A673 (cell line): ENCODE results near the gene PLEKHA6. TPM values are rescaled to one million over a fixed set of nuclear protein-coding genes. Genes with fewer than 3 reads are reported as not detected.

Experiments
- BruUV-seq: library from RNA; stranded (reverse); fragments of 400-500 nt; replicated peaks from 2 replicates; lab custom pipeline; 2021; lab: Mats Ljungman, UMichigan
- CTCF ChIA-PET: fragments of 300-600 bp; sonication (Branson Sonifier 250); formaldehyde crosslinking; loops from one replicate; lab custom pipeline; 2022; ENCODE audit warnings: antibody characterized with exemption; lab: Charles Lee
- POLR2A ChIA-PET: fragments of 300-600 bp; sonication (Branson Sonifier 250); formaldehyde crosslinking; loops from one replicate; lab custom pipeline; 2022; ENCODE audit warnings: antibody characterized with exemption; ENCODE audit not compliant: low non-redundant PET; lab: Charles Lee
- DNase-seq: peaks from one replicate; pipeline ENCODE4 v3.0.0-alpha.2; 2015; ENCODE audit warnings: low spot score
- H3K27ac ChIP-seq: fragments of 200-600 bp; sonication (generic); 2 replicates; pipeline ENCODE4 v1.5.1; 2016; ENCODE audit warnings: mixed run types, low read depth, mild to moderate bottlenecking, mixed read lengths, antibody characterized with exemption, low read length; ENCODE audit not compliant: poor library complexity, severe bottlenecking
- H3K27me3 ChIP-seq: fragments of 200-600 bp; sonication (generic); replicated peaks from 2 replicates; pipeline ENCODE4 v1.6.1; 2017; ENCODE audit warnings: mixed run types, low read depth, mild to moderate bottlenecking, mixed read lengths, antibody characterized with exemption, low read length; ENCODE audit not compliant: insufficient read depth, poor library complexity
- H3K36me3 ChIP-seq: fragments of 200-600 bp; sonication (generic); 2 replicates; pipeline ENCODE4 v1.6.1; 2016; ENCODE audit warnings: mixed run types, mild to moderate bottlenecking, mixed read lengths, antibody characterized with exemption, low read length; ENCODE audit not compliant: insufficient read depth, poor library complexity, severe bottlenecking
- H3K4me1 ChIP-seq: fragments of 200-600 bp; sonication (generic); 2 replicates; pipeline ENCODE4 v1.6.1; 2017; ENCODE audit warnings: mixed run types, mild to moderate bottlenecking, mixed read lengths, antibody characterized with exemption, low read length; ENCODE audit not compliant: insufficient read depth, poor library complexity, severe bottlenecking
- H3K4me3 ChIP-seq: fragments of 200-600 bp; sonication (generic); 2 replicates; pipeline ENCODE4 v1.5.1; 2016; ENCODE audit warnings: low read depth, mixed run types, mild to moderate bottlenecking, mixed read lengths, low read length; ENCODE audit not compliant: poor library complexity, severe bottlenecking
- H3K9me3 ChIP-seq: fragments of 200-600 bp; sonication (generic); 2 replicates; pipeline ENCODE4 v1.6.1; 2016; ENCODE audit warnings: mixed run types, low read depth, mild to moderate bottlenecking, mixed read lengths, antibody characterized with exemption, low read length; ENCODE audit not compliant: poor library complexity, severe bottlenecking
- EZH2 ChIP-seq: fragments of 200-600 bp; sonication (generic); IDR thresholded peaks from 2 replicates; pipeline ENCODE4 v1.6.1; 2017; ENCODE audit warnings: borderline replicate concordance, low read depth, mild to moderate bottlenecking, mixed read lengths, antibody characterized with exemption, low read length; ENCODE audit not compliant: poor library complexity, severe bottlenecking
- intact Hi-C: fragments of 100-400 bp; cut with micrococcal nuclease; formaldehyde crosslinking; loops from one replicate; pipeline ENCODE4 v1.10.0; 2022; ENCODE audit not compliant: unreplicated experiment
- total RNA-seq: library from RNA; stranded (reverse); gene quantifications from 2 replicates; pipeline ENCODE4 v1.2.3, GENCODE V29; 2021
- TF ChIP-seq, protein P1 (sequence below): fragments of 300-800, 200-600 bp; sonication (generic); conservative IDR thresholded peaks from 2 replicates; pipeline ENCODE4 v1.5.1; 2017; ENCODE audit warnings: low read depth, mild to moderate bottlenecking, antibody characterized with exemption, low read length, moderate library complexity, mixed read lengths

The PLEKHA6 gene
- total RNA-seq, 1 experiment from 2014 or later, result 0.58 TPM

DNA sequence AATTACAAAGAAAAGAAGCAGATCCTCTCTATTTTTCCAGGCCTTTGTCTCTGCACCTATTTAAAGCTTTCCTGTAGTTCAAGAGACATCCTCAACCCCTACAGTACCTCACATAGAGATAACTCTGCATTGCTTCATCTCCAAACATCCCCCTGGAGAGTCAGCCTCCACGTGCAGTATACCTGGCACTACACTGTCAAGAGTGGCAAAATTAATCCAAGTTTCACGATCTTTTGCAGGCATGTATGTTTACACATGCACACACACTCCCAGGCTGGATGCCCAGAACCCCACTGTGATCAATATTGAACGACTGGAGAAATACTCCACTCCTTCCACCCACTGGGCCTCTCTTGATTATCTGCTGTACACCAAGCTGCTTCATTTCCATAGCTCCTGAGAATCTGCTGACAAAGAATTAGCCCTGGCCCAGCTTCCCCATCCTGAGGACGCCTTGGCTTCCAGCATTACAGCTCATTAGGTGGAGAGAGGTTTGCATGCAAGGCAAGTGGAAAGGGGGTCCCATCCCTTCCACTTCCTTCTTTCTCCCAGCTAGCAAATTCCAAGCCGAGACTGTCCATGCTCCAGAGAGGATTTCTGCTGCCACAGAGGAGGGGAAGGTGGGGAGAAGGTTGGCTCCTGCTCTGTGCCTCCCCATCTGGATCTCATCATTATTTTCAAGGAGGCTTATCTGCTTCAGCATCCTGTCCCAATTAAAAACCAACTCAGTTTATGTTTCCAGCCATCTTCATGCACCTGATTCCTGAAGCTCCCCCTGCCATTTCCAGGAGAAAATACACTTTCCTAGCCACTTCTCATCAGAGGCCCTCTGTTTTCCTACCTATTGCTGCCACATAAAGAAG is 79.4 kb downstream of the PLEKHA6 start:
- Histone ChIP-seq H3K9me3 (no peaks in the 10 kb centered on the region), H3K36me3 (no peaks in the 10 kb centered on the region), H3K4me1 (peaks cover 20% of the 10 kb centered on the region), H3K27ac (no peak overlapping the region), H3K4me3 (no peak overlapping the region), H3K27me3 (no peaks in the 10 kb centered on the region)
- CTCF ChIA-PET, result no interaction called here
- POLR2A ChIA-PET, result no interaction called here
- TF ChIP-seq EZH2, result no peak
- TF ChIP-seq, protein P1, sequence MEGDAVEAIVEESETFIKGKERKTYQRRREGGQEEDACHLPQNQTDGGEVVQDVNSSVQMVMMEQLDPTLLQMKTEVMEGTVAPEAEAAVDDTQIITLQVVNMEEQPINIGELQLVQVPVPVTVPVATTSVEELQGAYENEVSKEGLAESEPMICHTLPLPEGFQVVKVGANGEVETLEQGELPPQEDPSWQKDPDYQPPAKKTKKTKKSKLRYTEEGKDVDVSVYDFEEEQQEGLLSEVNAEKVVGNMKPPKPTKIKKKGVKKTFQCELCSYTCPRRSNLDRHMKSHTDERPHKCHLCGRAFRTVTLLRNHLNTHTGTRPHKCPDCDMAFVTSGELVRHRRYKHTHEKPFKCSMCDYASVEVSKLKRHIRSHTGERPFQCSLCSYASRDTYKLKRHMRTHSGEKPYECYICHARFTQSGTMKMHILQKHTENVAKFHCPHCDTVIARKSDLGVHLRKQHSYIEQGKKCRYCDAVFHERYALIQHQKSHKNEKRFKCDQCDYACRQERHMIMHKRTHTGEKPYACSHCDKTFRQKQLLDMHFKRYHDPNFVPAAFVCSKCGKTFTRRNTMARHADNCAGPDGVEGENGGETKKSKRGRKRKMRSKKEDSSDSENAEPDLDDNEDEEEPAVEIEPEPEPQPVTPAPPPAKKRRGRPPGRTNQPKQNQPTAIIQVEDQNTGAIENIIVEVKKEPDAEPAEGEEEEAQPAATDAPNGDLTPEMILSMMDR, result no peak
- intact Hi-C loops, result no loop called here
- no TSS peak for BruUV-seq
- no peak for DNase-seq

DNA sequence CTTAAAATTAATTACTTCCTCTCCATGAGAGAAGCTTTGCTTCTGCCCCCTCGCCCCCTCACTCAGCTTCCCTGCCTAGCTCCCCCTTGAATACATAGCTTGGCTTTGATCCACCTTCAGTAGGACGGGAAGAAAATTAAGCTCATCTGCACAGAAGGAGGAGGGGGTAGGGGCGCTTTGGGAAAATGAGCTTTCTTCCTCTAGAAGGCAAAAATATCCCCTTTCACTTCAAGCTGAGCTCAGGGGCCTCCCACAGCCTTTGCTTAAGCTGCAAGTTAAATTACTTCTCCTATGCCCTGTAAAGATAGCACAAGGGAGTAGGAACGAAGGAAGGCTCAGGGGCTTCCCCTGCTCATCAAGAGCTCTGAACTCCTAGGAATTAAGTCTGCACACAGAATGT is 80.8 kb downstream of the PLEKHA6 start:
- no peak overlapping the region for H3K4me3 ChIP-seq
- peak; percentile 23 for DNase-seq
- no peaks in the 10 kb centered on the region for H3K9me3 ChIP-seq
- H3K4me1 ChIP-seq, result peaks cover 20% of the 10 kb centered on the region
- no TSS peak for BruUV-seq
- H3K27me3 ChIP-seq, result no peaks in the 10 kb centered on the region
- intact Hi-C loops, result no loop called here
- ChIA-PET CTCF (interaction anchor here (0.5 to 0.8 kb wide), 2 partner anchors 84 to 166 kb away, joined by 3 read pairs; no protein-coding TSS in a partner anchor), POLR2A (no interaction called here)
- no peak overlapping the region for H3K27ac ChIP-seq
- no peak for TF ChIP-seq EZH2
- TF ChIP-seq, protein P1, result no peak
- no peaks in the 10 kb centered on the region for H3K36me3 ChIP-seq

DNA sequence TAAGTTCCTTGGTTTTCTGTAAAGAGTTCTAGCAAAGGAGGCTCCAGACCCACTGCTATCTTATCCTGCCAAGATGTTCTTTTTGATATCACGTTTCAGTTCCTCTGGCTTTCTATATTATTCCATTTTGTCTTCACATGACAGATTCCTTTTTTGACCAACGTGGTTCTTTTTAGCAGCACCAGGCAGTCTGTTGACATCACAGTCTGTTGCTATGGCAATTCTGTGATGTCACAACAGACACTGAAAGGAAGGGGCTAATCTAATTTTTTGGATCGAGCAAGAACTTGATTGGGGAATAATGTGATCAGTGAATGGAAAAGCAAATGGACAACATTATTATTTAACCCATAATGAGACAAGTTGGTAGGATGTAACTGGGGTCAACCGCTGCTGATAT is 81.5 kb downstream of the PLEKHA6 start:
- BruUV-seq, result no TSS peak
- H3K27me3 ChIP-seq, result no peaks in the 10 kb centered on the region
- H3K4me1 ChIP-seq, result peaks cover 20% of the 10 kb centered on the region
- TF ChIP-seq, protein P1, result no peak
- no peak for TF ChIP-seq EZH2
- no peaks in the 10 kb centered on the region for H3K36me3 ChIP-seq
- no peak overlapping the region for H3K4me3 ChIP-seq
- no peak overlapping the region for H3K27ac ChIP-seq
- ChIA-PET CTCF (no interaction called here), POLR2A (no interaction called here)
- intact Hi-C loops, result no loop called here
- H3K9me3 ChIP-seq, result no peaks in the 10 kb centered on the region
- no peak for DNase-seq
